Germinal center (tissue), 1 donor: ENCODE data around the gene NUP210L.

Experiments
- DNase-seq: peaks from one replicate; pipeline ENCODE4 v3.0.0; 2012; ENCODE audit warnings: mixed read lengths, low spot score

Gene NUP210L

DNA sequence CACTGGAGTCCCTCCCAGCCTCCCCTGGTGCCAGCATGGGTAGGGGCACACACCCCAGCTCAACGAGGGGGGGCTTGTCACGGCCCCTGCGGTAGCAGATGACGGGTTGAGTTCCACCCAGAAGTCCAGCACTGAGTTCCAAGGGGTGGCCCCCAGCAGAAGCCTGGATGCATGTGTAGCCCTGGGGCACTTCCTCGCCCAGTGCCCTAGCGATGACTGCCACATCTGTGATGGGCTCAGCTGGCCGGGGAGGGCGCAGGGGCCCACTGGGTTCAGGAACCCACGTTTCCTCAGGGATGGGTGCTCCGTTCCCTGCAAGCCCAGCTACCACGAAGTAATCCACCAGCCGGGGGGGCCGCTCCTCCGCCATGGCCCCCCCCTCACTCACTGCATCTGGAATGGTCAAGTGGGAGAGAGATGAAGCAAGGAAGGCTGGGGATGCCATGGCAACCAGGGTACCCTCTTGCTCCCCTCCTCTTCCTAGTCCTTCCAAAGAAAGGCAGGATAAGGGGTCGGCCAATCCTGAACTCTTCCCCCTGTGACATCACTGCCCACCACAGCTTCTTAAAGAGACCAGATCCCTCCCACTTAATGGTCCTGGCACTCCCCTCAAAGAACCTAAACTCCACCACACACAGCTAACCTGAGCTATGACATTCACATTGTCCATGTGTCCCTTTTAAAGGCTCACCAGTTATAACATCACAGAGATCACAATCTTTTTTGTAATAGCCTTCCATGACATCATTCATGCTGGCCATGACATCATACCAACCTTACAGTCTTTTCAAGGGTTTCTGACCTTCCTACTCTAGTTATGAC lies 210.7 kb downstream of the NUP210L start:
- no peak for DNase-seq

DNA sequence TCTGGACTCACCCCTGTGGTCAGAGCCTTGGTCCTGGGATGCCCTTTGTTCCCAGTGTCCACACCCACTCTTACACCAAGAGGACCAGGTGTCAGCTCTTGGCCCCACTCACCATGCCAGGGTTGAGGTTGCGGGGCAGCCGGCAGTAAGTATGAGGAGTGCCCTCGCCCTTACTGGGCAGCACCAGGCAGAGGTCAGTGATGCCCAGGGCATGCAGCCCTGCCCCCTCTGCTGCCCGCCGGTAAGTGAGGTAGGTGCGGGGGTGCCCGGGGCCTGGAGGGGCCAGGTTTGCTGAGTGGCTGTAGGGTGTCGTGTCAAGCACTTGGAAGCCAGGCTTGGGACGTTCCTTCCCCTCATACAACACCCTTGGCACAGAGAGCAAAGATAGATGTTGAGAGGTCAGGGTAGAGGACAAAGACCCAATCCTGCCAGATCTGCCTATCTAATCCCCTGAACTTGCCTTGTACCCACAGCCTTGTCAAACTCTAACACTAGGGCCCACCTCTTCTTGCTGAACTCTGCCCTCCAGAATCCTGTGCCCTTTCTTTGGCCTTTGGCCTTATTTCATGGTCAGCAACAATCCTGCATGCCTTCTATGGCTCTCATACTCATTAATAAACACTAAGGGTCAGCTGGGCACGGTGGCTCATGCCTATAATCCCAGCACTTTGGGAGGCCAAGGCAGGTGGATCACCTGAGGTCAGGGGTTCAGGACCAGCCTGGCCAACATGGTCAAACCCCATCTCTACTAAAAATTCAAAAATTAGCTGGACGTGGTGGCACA lies 211.9 kb downstream of the NUP210L start:
- DNase-seq, result no peak
